HG03045 (cell line): ENCODE results near the gene GNAQ.

Experiments
- ATAC-seq: cut with Tn5 transposase; IDR thresholded peaks from one replicate; pipeline ENCODE4 v1.9.1; 2021; ENCODE audit warnings: mild to moderate bottlenecking, moderate library complexity; ENCODE audit not compliant: unreplicated experiment

GNAQ gene

DNA sequence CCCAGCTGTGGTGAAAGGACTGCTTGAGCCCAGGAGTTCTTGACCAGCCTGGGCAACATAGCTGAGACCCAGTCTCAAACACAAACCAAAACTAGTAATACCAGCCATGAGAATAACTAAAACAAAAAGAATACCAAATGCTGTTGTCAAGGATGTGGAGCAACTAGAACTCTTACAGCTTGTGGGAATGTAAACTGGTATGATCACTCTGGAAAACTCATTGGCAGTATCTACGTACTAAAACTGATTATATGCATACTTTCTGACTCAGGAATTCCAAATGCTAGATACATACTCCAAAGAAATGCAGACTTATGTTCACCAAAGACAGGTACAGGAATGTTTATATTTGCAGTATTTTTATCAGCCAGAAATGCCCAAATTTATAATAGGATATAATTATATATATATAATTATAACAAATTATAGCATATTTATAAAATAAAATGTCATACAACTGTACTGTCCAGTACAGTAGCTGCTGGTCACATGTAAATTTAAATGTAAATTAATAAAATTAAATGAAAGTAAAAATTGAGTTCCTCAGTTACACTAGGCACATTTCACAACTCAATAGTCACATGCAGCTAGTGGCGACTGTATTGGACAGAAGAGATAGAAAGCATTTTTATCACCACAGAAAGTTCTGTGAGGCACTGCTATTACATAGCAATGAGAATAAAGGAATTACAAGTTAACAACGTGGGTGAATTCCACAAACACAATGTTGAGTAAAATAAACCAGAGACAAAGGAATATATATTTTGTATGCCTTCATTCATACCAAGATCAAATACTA lies 118.5 kb downstream of the GNAQ start:
- ATAC-seq: no peak

GRCh38 chr9:77911928-77912327 lies 119.7 kb downstream of the GNAQ start:
- no peak for ATAC-seq

GRCh38 chr9:77910194-77910621 lies 121.4 kb downstream of the GNAQ start:
- no peak for ATAC-seq

DNA sequence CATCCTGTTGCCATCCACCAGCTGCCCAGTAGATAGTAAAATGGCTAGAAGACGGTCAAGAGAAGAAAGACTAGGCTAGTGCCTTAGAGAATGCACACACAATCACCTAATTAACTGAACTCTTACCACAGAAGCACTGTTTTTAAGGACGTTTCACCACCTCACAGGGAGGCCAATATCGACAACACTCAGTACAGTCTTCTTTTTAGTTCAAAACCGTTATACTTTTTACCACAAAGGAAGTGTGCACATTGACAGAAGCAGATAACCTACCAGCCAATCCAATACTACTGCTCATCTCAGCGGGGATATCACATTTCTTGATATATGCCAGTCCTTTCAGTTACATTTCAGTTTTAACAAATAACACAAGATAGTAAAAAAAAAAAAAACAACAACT lies 122.3 kb downstream of the GNAQ start:
- no peak for ATAC-seq

GRCh38 chr9:77908293-77908692 lies 123.3 kb downstream of the GNAQ start:
- no peak for ATAC-seq

DNA sequence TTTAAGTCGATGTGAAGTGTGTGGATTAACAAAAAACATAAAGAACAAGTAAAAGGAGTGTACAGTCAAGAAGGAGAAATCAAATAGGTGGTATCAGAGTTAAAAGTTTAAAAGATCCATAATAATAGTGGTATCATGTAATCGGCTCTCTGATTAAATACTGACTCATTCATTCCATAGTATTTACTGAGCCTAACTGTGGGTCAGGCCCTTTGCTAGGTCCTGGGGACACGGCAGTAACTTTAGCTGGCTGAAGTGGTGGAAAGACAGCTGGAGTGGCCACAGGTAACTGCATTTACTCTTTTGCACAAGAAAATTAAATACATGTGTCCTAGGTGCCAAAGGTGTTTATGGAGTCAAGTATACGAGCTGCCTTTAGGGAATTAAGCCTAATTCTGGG lies 124.0 kb downstream of the GNAQ start:
- ATAC-seq: no peak

DNA sequence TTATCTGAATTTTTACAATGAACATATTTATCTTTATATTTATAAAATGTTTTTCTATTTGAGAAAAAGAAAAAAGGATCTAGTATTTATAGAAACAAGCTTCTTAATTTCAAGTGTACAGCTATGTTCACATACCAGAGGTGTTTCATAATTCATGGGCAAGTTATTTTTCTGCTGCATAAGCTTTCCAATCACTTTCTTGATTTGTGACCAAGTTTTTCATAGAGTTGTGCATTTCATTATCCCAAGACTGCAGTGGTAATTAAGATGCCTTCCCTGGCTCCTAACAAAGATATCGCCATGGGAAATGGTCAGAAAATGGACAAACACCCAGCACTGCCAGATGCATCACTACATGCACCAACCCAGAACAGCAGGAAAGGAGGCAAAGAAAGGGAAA lies 124.6 kb downstream of the GNAQ start:
- no peak for ATAC-seq

DNA sequence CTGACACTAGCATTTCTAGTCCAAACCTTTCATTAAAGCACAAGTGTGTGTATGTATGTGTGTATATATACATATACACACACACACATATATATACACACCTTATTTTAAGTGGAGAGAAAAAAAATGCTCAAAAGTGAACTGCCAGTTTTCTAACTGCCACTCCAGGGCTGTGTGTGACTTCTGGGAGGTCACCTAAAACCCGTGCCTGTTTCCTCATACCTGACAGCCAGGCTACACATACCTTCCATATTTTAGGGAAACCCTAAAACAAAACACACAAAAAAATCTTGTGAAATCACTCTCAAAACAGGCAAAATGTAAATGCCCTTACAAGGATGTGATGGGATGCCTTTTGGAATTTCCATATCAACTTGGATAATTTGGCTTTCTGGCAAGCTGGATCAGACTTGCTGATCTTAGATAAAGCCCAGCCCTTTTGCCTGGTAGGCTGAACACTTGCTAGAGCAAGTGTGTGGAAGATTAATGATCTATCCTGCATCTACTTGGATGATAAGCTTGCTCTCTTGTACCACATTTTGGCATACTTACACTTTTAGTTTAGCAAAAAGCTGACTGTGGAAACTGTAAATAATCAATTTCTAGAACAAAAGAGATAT lies 127.8 kb downstream of the GNAQ start:
- ATAC-seq: no peak

DNA sequence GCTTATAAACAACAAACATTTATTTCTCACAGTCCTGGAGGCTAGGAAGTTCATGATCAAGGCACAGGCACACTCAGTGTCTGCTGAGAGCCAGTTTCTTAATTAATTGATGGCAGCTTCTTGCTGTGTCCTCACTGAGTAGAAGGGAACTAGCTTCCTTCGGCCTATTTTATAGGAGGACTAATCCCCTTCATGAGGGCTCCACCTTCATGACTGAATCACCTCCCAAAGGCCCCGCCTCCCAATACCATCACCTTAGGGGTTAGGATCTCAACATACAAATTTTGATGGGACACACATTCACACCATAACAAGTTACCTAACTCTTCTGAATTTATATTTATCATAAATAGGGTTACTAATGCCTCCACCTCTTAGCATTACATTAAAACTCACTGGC lies 129.8 kb downstream of the GNAQ start:
- no peak for ATAC-seq

- no peak for ATAC-seq
Measured at GRCh38 chr9:77901018-77901417, 130.6 kb downstream of the GNAQ start.

DNA sequence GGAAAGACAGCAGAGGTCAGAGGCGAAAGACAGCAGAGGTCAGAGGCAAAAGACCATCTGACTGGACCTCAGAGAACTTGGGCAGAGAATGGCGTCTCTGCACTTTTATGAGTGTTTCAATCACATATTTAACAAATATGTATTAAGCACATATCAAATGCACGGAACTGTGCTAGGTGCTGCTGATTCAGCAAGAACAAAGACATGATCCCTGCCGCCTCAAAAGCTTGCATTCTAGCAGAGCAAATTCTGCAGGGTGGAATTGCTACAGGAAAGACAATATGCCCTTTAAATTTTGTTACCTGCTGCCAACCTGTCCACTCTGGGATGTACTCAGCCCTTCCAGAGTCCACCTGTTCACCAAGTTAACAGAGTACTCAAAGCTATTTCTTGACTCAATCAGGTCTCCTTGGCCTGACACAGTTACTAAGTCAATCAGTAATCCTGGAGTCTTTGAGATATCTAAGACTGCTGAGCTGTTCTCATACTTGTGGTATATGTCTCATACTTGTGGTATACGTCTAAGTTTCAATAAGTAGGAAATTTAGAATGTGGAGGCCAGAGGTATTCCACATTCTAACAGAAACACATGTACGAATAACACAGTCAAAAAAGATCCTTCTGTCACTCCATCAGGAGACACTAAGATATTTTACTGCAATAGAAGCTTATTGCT lies 131.8 kb downstream of the GNAQ start:
- ATAC-seq: no peak

GRCh38 chr9:77898864-77899263 lies 132.7 kb downstream of the GNAQ start:
- ATAC-seq: no peak

- no peak for ATAC-seq
Measured at GRCh38 chr9:77896938-77897667, 134.5 kb downstream of the GNAQ start.

GRCh38 chr9:77896269-77896937 lies 135.2 kb downstream of the GNAQ start:
- ATAC-seq: no peak

- no peak for ATAC-seq
Measured at GRCh38 chr9:77893706-77894105, 137.9 kb downstream of the GNAQ start.

- no peak for ATAC-seq
Measured at GRCh38 chr9:77892955-77893514, 138.6 kb downstream of the GNAQ start.

GRCh38 chr9:77892171-77892570 lies 139.4 kb downstream of the GNAQ start:
- peak; percentile 62 for ATAC-seq

- ATAC-seq: no peak
Measured at GRCh38 chr9:77891128-77891800, 140.3 kb downstream of the GNAQ start.

GRCh38 chr9:77887662-77888061 lies 143.9 kb downstream of the GNAQ start:
- no peak for ATAC-seq

DNA sequence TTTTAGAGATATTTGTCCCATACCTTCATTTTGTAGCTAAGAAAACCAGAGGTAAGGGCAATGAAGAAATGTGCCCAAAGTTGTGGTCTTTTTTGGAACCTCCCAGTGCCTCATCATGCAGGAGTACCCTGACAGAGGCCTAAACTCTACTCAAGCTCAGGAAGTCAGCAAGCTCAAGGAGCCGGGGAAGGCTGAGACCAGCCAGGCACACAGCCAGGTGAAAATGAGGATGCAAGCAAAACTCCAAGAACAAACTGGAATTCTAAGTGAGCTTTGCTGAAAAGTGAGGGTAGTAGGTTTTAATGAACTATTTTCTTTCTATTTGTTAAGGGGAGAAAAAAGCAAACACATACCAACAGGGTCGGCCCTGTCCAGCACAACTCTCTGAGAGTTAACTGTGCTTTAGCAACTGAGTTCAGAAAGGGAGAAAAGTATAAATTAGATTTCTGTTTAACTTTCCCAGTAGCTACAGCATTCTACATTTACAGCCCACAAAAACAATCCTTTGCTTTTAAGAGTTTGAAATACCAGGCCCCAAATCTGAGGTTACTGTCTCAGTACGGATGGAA lies 146.4 kb downstream of the GNAQ start:
- ATAC-seq: no peak
